ENCODE data around the gene CFDP1.
A peak's percentile ranks its signal among the peaks of the same experiment; 100 is the strongest.

The CFDP1 gene

GRCh38 chr16:75406943-75407342 is 26.4 kb downstream of the CFDP1 start:
- no peak for DNase-seq (ENCODE audit: low spot score)

GRCh38 chr16:75402821-75403475 is 30.4 kb downstream of the CFDP1 start:
- peak; percentile 53 for DNase-seq (ENCODE audit: low spot score)

GRCh38 chr16:75402159-75402820 is 31.0 kb downstream of the CFDP1 start:
- DNase-seq (ENCODE audit: low spot score) = peak; percentile 50

- no peak for DNase-seq (ENCODE audit: low spot score)
Measured at GRCh38 chr16:75401691-75402090, 31.6 kb downstream of the CFDP1 start.

GRCh38 chr16:75398333-75398732 is 35.0 kb downstream of the CFDP1 start:
- DNase-seq (ENCODE audit: low spot score) = no peak

- no peak for DNase-seq (ENCODE audit: low spot score)
Measured at GRCh38 chr16:75394941-75395340, 38.4 kb downstream of the CFDP1 start.

GRCh38 chr16:75392906-75393305 is 40.4 kb downstream of the CFDP1 start:
- DNase-seq (ENCODE audit: low spot score) = no peak

GRCh38 chr16:75390926-75391653 is 42.2 kb downstream of the CFDP1 start:
- no peak for DNase-seq (ENCODE audit: low spot score)

- no peak for DNase-seq (ENCODE audit: low spot score)
Measured at GRCh38 chr16:75389096-75389690, 44.1 kb downstream of the CFDP1 start.

- DNase-seq (ENCODE audit: low spot score) = no peak
Measured at GRCh38 chr16:75387951-75388350, 45.4 kb downstream of the CFDP1 start.

GRCh38 chr16:75385507-75386152 is 47.7 kb downstream of the CFDP1 start:
- peak; percentile 65 for DNase-seq (ENCODE audit: low spot score)

GRCh38 chr16:75383141-75383540 is 50.2 kb downstream of the CFDP1 start:
- no peak for DNase-seq (ENCODE audit: low spot score)

GRCh38 chr16:75382611-75383010 is 50.7 kb downstream of the CFDP1 start:
- DNase-seq (ENCODE audit: low spot score) = no peak

- DNase-seq (ENCODE audit: low spot score) = peak; percentile 9
Measured at GRCh38 chr16:75380870-75381269, 52.4 kb downstream of the CFDP1 start.

GRCh38 chr16:75379911-75380847 is 53.1 kb downstream of the CFDP1 start:
- DNase-seq (ENCODE audit: low spot score) = no peak

- no peak for DNase-seq (ENCODE audit: low spot score)
Measured at GRCh38 chr16:75379339-75379738, 54.0 kb downstream of the CFDP1 start.

- DNase-seq (ENCODE audit: low spot score) = no peak
Measured at GRCh38 chr16:75378616-75379015, 54.7 kb downstream of the CFDP1 start.

GRCh38 chr16:75377729-75378386 is 55.4 kb downstream of the CFDP1 start:
- DNase-seq (ENCODE audit: low spot score) = peak; percentile 76

GRCh38 chr16:75376475-75377161 is 56.7 kb downstream of the CFDP1 start:
- no peak for DNase-seq (ENCODE audit: low spot score)

GRCh38 chr16:75374388-75374787 is 58.9 kb downstream of the CFDP1 start:
- DNase-seq (ENCODE audit: low spot score) = no peak
